Neural progenitor cell (in vitro differentiated cells): ENCODE data around the gene DNAJC30. TPM values are rescaled to one million over a fixed set of nuclear protein-coding genes. Genes with fewer than 3 reads are reported as not detected.
"Not testable (repeated sequence)": the region's sequence is repeated elsewhere in the genome, so short reads cannot be mapped to it uniquely, and the experiment has no call there.

Experiments
- DNase-seq: peaks from one replicate; pipeline ENCODE4 v3.0.0-alpha.2; 2016; ENCODE audit warnings: low spot score
- H2AFZ ChIP-seq: fragments of 200-600 bp; sonication (generic); replicated peaks from 2 replicates; pipeline ENCODE4 v1.6.1; 2016; ENCODE audit warnings: antibody characterized with exemption
- H3F3A ChIP-seq: fragments of 200-600 bp; sonication (generic); 2 replicates; pipeline ENCODE4 v1.6.1; 2016; ENCODE audit warnings: antibody characterized with exemption, low read depth
- H3K27ac ChIP-seq: fragments of 200-600 bp; sonication (generic); 2 replicates; pipeline ENCODE4 v1.5.1; 2016; ENCODE audit warnings: mild to moderate bottlenecking
- H3K27me3 ChIP-seq: fragments of 200-600 bp; sonication (generic); 2 replicates; pipeline ENCODE4 v1.6.1; 2016; ENCODE audit warnings: mild to moderate bottlenecking, moderate library complexity
- H3K36me3 ChIP-seq: fragments of 200-600 bp; sonication (generic); 2 replicates; pipeline ENCODE4 v1.5.1; 2016
- H3K4me1 ChIP-seq: fragments of 200-600 bp; sonication (generic); 2 replicates; pipeline ENCODE4 v1.6.1; 2016; ENCODE audit warnings: mixed run types
- H3K4me2 ChIP-seq: fragments of 200-600 bp; sonication (generic); 2 replicates; pipeline ENCODE4 v1.6.1; 2016
- H3K4me3 ChIP-seq: fragments of 200-600 bp; sonication (generic); 2 replicates; pipeline ENCODE4 v1.5.1; 2016
- H3K79me2 ChIP-seq: fragments of 200-600 bp; sonication (generic); 2 replicates; pipeline ENCODE4 v1.6.1; 2016; ENCODE audit warnings: low read depth
- H3K9ac ChIP-seq: fragments of 200-600 bp; sonication (generic); 2 replicates; pipeline ENCODE4 v1.6.1; 2016
- H3K9me3 ChIP-seq: fragments of 200-600 bp; sonication (generic); 2 replicates; pipeline ENCODE4 v1.5.1; 2016; ENCODE audit warnings: low read depth
- H4K20me1 ChIP-seq: fragments of 200-600 bp; sonication (generic); 2 replicates; pipeline ENCODE4 v1.6.1; 2016; ENCODE audit warnings: low read depth
- H3K27ac Mint-ChIP-seq: 3 replicates; pipeline ENCODE4 v1.8.0; 2021; ENCODE audit warnings: mixed read lengths
- H3K27me3 Mint-ChIP-seq: 2 replicates; pipeline ENCODE4 v1.8.0; 2022; ENCODE audit warnings: low read depth, mild to moderate bottlenecking, inconsistent platforms, moderate library complexity, mixed read lengths; ENCODE audit not compliant: insufficient read depth
- H3K36me3 Mint-ChIP-seq: 3 replicates; pipeline ENCODE4 v1.8.0; 2021; ENCODE audit warnings: mixed read lengths
- H3K4me1 Mint-ChIP-seq: 3 replicates; pipeline ENCODE4 v1.8.0; 2021; ENCODE audit warnings: mixed read lengths
- H3K4me3 Mint-ChIP-seq: 3 replicates; pipeline ENCODE4 v1.8.0; 2021; ENCODE audit warnings: mild to moderate bottlenecking, moderate library complexity, mixed read lengths
- H3K9me3 Mint-ChIP-seq: 3 replicates; pipeline ENCODE4 v1.8.0; 2020; ENCODE audit warnings: mixed read lengths
- CTCF ChIP-seq: fragments of 200-600 bp; sonication (generic); IDR thresholded peaks from 2 replicates; pipeline ENCODE4 v1.5.1; 2017; ENCODE audit warnings: antibody characterized with exemption, mild to moderate bottlenecking
- EZH2 ChIP-seq: fragments of 200-600 bp; sonication (generic); IDR thresholded peaks from 2 replicates; pipeline ENCODE4 v1.6.1; 2017; ENCODE audit warnings: antibody characterized with exemption, mild to moderate bottlenecking, moderate library complexity
- EZH2phosphoT487 ChIP-seq: fragments of 200-600 bp; sonication (generic); IDR thresholded peaks from 2 replicates; pipeline ENCODE4 v1.6.1; 2017; ENCODE audit warnings: antibody characterized with exemption
- total RNA-seq: library from RNA; depleted of rRNA; stranded (reverse); fragments of >200 nt; gene quantifications from 2 replicates; pipeline ENCODE4 v1.2.3, GENCODE V29; 2015; ENCODE audit warnings: low replicate concordance

Gene DNAJC30
- total RNA-seq, 1 donor from 2014 or later = 0.94 TPM

GRCh38 chr7:73679709-73680108 lies 3.5 kb downstream of the DNAJC30 start:
- Histone ChIP-seq H3K4me3 (no peak overlapping the region), H3F3A (peaks cover 7% of the 10 kb centered on the region), H2AFZ (no peak overlapping the region), H3K9ac (no peak overlapping the region), H4K20me1 (peaks cover 26% of the 10 kb centered on the region), H3K79me2 (peaks cover 46% of the 10 kb centered on the region), H3K36me3 (no peaks in the 10 kb centered on the region), H3K4me1 (peaks cover 9% of the 10 kb centered on the region), H3K27me3 (no peaks in the 10 kb centered on the region), H3K9me3 (no peaks in the 10 kb centered on the region), H3K4me2 (no peak overlapping the region), H3K27ac (no peak overlapping the region)
- DNase-seq = no peak
- Mint-ChIP-seq H3K27ac (no peak overlapping the region), H3K4me1 (peaks cover 23% of the 10 kb centered on the region), H3K27me3 (peaks cover 8% of the 10 kb centered on the region), H3K9me3 (no peaks in the 10 kb centered on the region), H3K4me3 (no peak overlapping the region), H3K36me3 (peaks cover 15% of the 10 kb centered on the region)
- TF ChIP-seq EZH2 (no peak), EZH2phosphoT487 (no peak), CTCF (no peak)

GRCh38 chr7:73678862-73679261 lies 4.4 kb downstream of the DNAJC30 start:
- peaks cover 38% of the 10 kb centered on the region for H3K79me2 ChIP-seq
- no peak overlapping the region for H3K4me2 ChIP-seq
- no peak for DNase-seq
- H3K9ac ChIP-seq = no peak overlapping the region
- H3K36me3 Mint-ChIP-seq = peaks cover 14% of the 10 kb centered on the region
- no peaks in the 10 kb centered on the region for H3K27me3 ChIP-seq
- H3K36me3 ChIP-seq = no peaks in the 10 kb centered on the region
- H3K4me1 ChIP-seq = peaks cover 9% of the 10 kb centered on the region
- H3F3A ChIP-seq = peaks cover 7% of the 10 kb centered on the region
- no peak for TF ChIP-seq CTCF
- TF ChIP-seq EZH2 = no peak
- no peak for TF ChIP-seq EZH2phosphoT487
- peaks cover 20% of the 10 kb centered on the region for H3K4me1 Mint-ChIP-seq
- no peak overlapping the region for H3K4me3 ChIP-seq
- H3K9me3 Mint-ChIP-seq = no peaks in the 10 kb centered on the region
- H3K27me3 Mint-ChIP-seq = peaks cover 7% of the 10 kb centered on the region
- peaks cover 26% of the 10 kb centered on the region for H4K20me1 ChIP-seq
- H3K4me3 Mint-ChIP-seq = no peak overlapping the region
- H3K27ac Mint-ChIP-seq = no peak overlapping the region
- no peak overlapping the region for H3K27ac ChIP-seq
- H2AFZ ChIP-seq = no peak overlapping the region
- no peaks in the 10 kb centered on the region for H3K9me3 ChIP-seq

GRCh38 chr7:73676062-73676461 lies 7.2 kb downstream of the DNAJC30 start:
- not testable (repeated sequence) for H3K9me3 ChIP-seq, H3K9me3 Mint-ChIP-seq, DNase-seq, H3K36me3 ChIP-seq, H3K4me2 ChIP-seq, H3K27me3 Mint-ChIP-seq, H3K27ac ChIP-seq, H3K27me3 ChIP-seq, H3K4me3 Mint-ChIP-seq, H3K27ac Mint-ChIP-seq, H3K9ac ChIP-seq, H2AFZ ChIP-seq, H3K4me3 ChIP-seq, H3K4me1 ChIP-seq, H3F3A ChIP-seq
- Mint-ChIP-seq H3K4me1 (peaks cover 13% of the 10 kb centered on the region), H3K36me3 (peaks cover 17% of the 10 kb centered on the region)
- peaks cover 14% of the 10 kb centered on the region for H3K79me2 ChIP-seq
- H4K20me1 ChIP-seq = peaks cover 20% of the 10 kb centered on the region

- Histone ChIP-seq H3K9ac (no peak overlapping the region), H3K27me3 (no peaks in the 10 kb centered on the region), H3K4me1 (no peaks in the 10 kb centered on the region), H3F3A (peaks cover 7% of the 10 kb centered on the region), H3K79me2 (no peaks in the 10 kb centered on the region), H4K20me1 (peaks cover 16% of the 10 kb centered on the region), H3K4me2 (no peak overlapping the region), H3K9me3 (no peaks in the 10 kb centered on the region), H3K4me3 (no peak overlapping the region), H3K27ac (no peak overlapping the region), H2AFZ (no peak overlapping the region), H3K36me3 (no peaks in the 10 kb centered on the region)
- peaks cover 16% of the 10 kb centered on the region for H3K36me3 Mint-ChIP-seq
- no peak overlapping the region for H3K27ac Mint-ChIP-seq
- no peaks in the 10 kb centered on the region for H3K9me3 Mint-ChIP-seq
- no peak for DNase-seq
- H3K27me3 Mint-ChIP-seq = peaks cover 4% of the 10 kb centered on the region
- peak overlapping the region; percentile 43 for H3K4me3 Mint-ChIP-seq
- peaks cover 7% of the 10 kb centered on the region for H3K4me1 Mint-ChIP-seq
- no peak for TF ChIP-seq EZH2phosphoT487
- no peak for TF ChIP-seq CTCF
- TF ChIP-seq EZH2 = no peak
These were observed 8.7 kb downstream of the DNAJC30 start for GRCh38 chr7:73674468-73675124.
